HEK293 (cell line): ENCODE data around the gene EDAR.
A peak's percentile ranks its signal among the peaks of the same experiment; 100 is the strongest.

Source experiments
- CTCF ChIA-PET: fragments of 350-600 bp; formaldehyde crosslinking; extraction: SDS; loops from one replicate; lab custom pipeline; 2021; ENCODE audit warnings: antibody characterized with exemption; lab: Yijun Ruan, JAX
- POLR2A ChIA-PET: fragments of 300-600 bp; formaldehyde crosslinking; extraction: SDS; loops from one replicate; lab custom pipeline; 2020; ENCODE audit warnings: antibody characterized with exemption, inconsistent platforms; lab: Yijun Ruan, JAX
- H3K27ac ChIP-seq: fragments of 200-500 bp; sonication (Bioruptor generic); 2 replicates; pipeline ENCODE4 v1.5.1; 2014; ENCODE audit warnings: low read depth, low read length, control low read depth, inconsistent platforms; ENCODE audit errors: extremely low read depth
- H3K36me3 ChIP-seq, 2 experiments: fragments of 200-500 bp in 1 of 2; sonication (Bioruptor generic) in 1 of 2; 1 replicate in 1 of 2; 2 replicates in 1 of 2; pipeline ENCODE4 v1.5.1; 2014 to 2017; ENCODE audit warnings: inconsistent platforms in 2 of 2, low read length in 2 of 2; ENCODE audit not compliant: control insufficient read depth in 2 of 2, insufficient read depth in 1 of 2
- H3K4me1 ChIP-seq: fragments of 200-500 bp; sonication (Bioruptor generic); 2 replicates; pipeline ENCODE4 v1.5.1; 2014; ENCODE audit warnings: mild to moderate bottlenecking, low read length, inconsistent platforms; ENCODE audit not compliant: control insufficient read depth, insufficient read depth
- H3K4me3 ChIP-seq: 2 replicates; pipeline ENCODE4 v1.5.1; 2011; ENCODE audit warnings: low read depth, mild to moderate bottlenecking, control low read depth, low read length, moderate library complexity
- H3K9me3 ChIP-seq: fragments of 200-500 bp; sonication (Bioruptor generic); 2 replicates; pipeline ENCODE4 v1.5.1; 2014; ENCODE audit warnings: low read depth, low read length, inconsistent platforms; ENCODE audit not compliant: control insufficient read depth, insufficient read depth
- BCL11A ChIP-seq: fragments of 450-650 bp; formaldehyde crosslinking; IDR thresholded peaks from 2 replicates; pipeline ENCODE4 v1.5.1; 2016; ENCODE audit warnings: low read depth, missing biosample characterization, missing genetic modification characterization
- BCL11B ChIP-seq: fragments of 450-650 bp; formaldehyde crosslinking; IDR thresholded peaks from 2 replicates; pipeline ENCODE4 v1.5.1; 2016; ENCODE audit warnings: low read depth, missing biosample characterization, missing genetic modification characterization
- HOXD13 ChIP-seq: sonication (generic); formaldehyde crosslinking; IDR thresholded peaks from 2 replicates; pipeline ENCODE4 v1.8.0; 2022; ENCODE audit warnings: missing genetic modification reagents, borderline replicate concordance
- IKZF3 ChIP-seq: fragments of 450-650 bp; IDR thresholded peaks from 2 replicates; pipeline ENCODE4 v1.5.0; 2018; ENCODE audit warnings: missing biosample characterization, mild to moderate bottlenecking, missing genetic modification characterization, moderate library complexity
- KLF1 ChIP-seq: fragments of 450-650 bp; formaldehyde crosslinking; IDR thresholded peaks from 2 replicates; pipeline ENCODE4 v1.5.1; 2016; ENCODE audit warnings: missing biosample characterization, missing genetic modification characterization
- MYNN ChIP-seq: fragments of 450-650 bp; formaldehyde crosslinking; IDR thresholded peaks from 2 replicates; pipeline ENCODE4 v1.5.1; 2016; ENCODE audit warnings: missing biosample characterization, missing genetic modification characterization, borderline replicate concordance
- RBAK ChIP-seq: fragments of 450-650 bp; formaldehyde crosslinking; IDR thresholded peaks from 2 replicates; pipeline ENCODE4 v1.5.1; 2016; ENCODE audit warnings: missing biosample characterization, missing genetic modification characterization
- SP7 ChIP-seq: fragments of 450-650 bp; formaldehyde crosslinking; IDR thresholded peaks from 2 replicates; pipeline ENCODE4 v1.5.1; 2016; ENCODE audit warnings: missing biosample characterization, missing genetic modification characterization
- YY2 ChIP-seq: fragments of 450-650 bp; formaldehyde crosslinking; IDR thresholded peaks from 2 replicates; pipeline ENCODE4 v1.5.1; 2016; ENCODE audit warnings: missing biosample characterization, missing genetic modification characterization
- ZBTB48 ChIP-seq: fragments of 450-650 bp; formaldehyde crosslinking; IDR thresholded peaks from 2 replicates; pipeline ENCODE4 v1.5.1; 2016; ENCODE audit warnings: missing biosample characterization, missing genetic modification characterization
- ZNF175 ChIP-seq: fragments of 450-650 bp; formaldehyde crosslinking; IDR thresholded peaks from 2 replicates; pipeline ENCODE4 v1.5.1; 2016; ENCODE audit warnings: missing biosample characterization, missing genetic modification characterization
- ZNF37A ChIP-seq: fragments of 450-650 bp; IDR thresholded peaks from 2 replicates; pipeline ENCODE4 v1.5.1; 2018; ENCODE audit warnings: missing biosample characterization, missing genetic modification characterization
- ZNF404 ChIP-seq: fragments of 450-650 bp; formaldehyde crosslinking; IDR thresholded peaks from 2 replicates; pipeline ENCODE4 v1.5.1; 2017; ENCODE audit warnings: missing biosample characterization, missing genetic modification characterization
- ZNF426 ChIP-seq: fragments of 450-650 bp; formaldehyde crosslinking; IDR thresholded peaks from 2 replicates; pipeline ENCODE4 v1.5.1; 2017; ENCODE audit warnings: missing biosample characterization, missing genetic modification characterization, mild to moderate bottlenecking, inconsistent platforms, moderate library complexity
- ZNF530 ChIP-seq: fragments of 450-650 bp; formaldehyde crosslinking; IDR thresholded peaks from 2 replicates; pipeline ENCODE4 v1.5.1; 2016; ENCODE audit warnings: low read depth, missing biosample characterization, missing genetic modification characterization
- ZNF561 ChIP-seq: fragments of 450-650 bp; IDR thresholded peaks from 2 replicates; pipeline ENCODE4 v1.5.1; 2018; ENCODE audit warnings: missing biosample characterization, missing genetic modification characterization, borderline replicate concordance
- ZNF660 ChIP-seq: fragments of 450-650 bp; IDR thresholded peaks from 2 replicates; pipeline ENCODE4 v1.5.1; 2018; ENCODE audit warnings: missing biosample characterization, mild to moderate bottlenecking, missing genetic modification characterization
- TF ChIP-seq, protein P1 (sequence below): fragments of 450-650 bp; formaldehyde crosslinking; IDR thresholded peaks from 2 replicates; pipeline ENCODE4 v1.5.1; 2016; ENCODE audit warnings: missing biosample characterization, missing genetic modification characterization
- TF ChIP-seq, protein P2 (sequence below): fragments of 450-650 bp; formaldehyde crosslinking; IDR thresholded peaks from 2 replicates; pipeline ENCODE4 v1.5.1; 2016; ENCODE audit warnings: missing biosample characterization, missing genetic modification characterization
- TF ChIP-seq, protein P3 (sequence below): fragments of 450-650 bp; formaldehyde crosslinking; IDR thresholded peaks from 2 replicates; pipeline ENCODE4 v1.5.1; 2016; ENCODE audit warnings: missing biosample characterization, missing genetic modification characterization
- TF ChIP-seq, protein P4 (sequence below): fragments of 450-650 bp; formaldehyde crosslinking; IDR thresholded peaks from 2 replicates; pipeline ENCODE4; 2016; ENCODE audit warnings: missing biosample characterization, missing genetic modification characterization
- TF ChIP-seq, protein P5 (sequence below): fragments of 450-650 bp; formaldehyde crosslinking; IDR thresholded peaks from 2 replicates; pipeline ENCODE4 v1.5.1; 2017; ENCODE audit warnings: missing biosample characterization, missing genetic modification characterization

The EDAR gene

DNA sequence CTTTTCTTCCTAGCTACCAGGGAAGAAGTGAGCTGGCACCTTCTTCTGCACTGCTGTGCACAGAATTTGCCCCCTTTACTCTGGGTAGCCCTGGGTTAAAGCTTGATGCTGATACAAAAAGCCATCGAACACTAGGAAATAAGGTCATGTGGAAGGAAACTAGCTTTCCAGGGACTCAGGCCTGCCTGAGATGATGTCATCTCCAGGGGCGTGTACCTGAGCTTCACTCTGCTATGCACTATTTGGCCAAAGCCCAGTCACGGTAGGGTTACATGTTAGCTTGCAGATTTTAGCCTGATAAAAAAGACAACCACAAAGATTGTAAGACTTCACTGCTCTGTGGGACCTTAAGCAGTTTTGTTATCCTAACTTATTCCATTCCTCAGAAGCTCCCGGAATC, 20.4 kb downstream of the EDAR start (continued):
- 0 out of 2 replicates have a peak, but pooled peaks have one; percentile 50 for TF ChIP-seq ZNF660
- no peak for TF ChIP-seq ZNF175
- peak; percentile 28; the same call in 1 of the 2 replicates for TF ChIP-seq KLF1 (tag by site-specific recombination)
- TF ChIP-seq, protein P1, sequence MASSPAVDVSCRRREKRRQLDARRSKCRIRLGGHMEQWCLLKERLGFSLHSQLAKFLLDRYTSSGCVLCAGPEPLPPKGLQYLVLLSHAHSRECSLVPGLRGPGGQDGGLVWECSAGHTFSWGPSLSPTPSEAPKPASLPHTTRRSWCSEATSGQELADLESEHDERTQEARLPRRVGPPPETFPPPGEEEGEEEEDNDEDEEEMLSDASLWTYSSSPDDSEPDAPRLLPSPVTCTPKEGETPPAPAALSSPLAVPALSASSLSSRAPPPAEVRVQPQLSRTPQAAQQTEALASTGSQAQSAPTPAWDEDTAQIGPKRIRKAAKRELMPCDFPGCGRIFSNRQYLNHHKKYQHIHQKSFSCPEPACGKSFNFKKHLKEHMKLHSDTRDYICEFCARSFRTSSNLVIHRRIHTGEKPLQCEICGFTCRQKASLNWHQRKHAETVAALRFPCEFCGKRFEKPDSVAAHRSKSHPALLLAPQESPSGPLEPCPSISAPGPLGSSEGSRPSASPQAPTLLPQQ (tag by site-specific recombination): no peak
- TF ChIP-seq HOXD13 (CRISPR knock-in tag): no peak
- TF ChIP-seq YY2 (tag by site-specific recombination): no peak
- no peak for TF ChIP-seq ZNF404 (tag by site-specific recombination)

DNA sequence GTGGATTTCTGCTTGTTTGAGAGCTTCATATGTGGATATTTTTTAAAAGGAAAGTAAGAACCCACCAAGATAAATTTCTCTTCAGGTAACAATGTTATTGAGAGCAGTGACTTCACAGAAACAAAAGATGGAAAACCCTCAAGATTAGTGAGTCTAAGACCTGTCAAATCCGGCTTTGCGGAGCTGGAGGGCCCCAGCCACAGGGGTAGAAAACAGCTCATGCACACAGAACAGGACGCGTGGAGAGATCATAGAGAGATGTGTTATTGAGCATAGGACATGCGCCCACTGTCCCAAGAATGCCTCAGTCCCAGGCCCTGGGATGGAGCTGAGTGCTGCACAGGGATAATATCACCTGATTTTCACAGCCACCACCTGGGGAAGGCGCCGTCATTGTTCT, 21.3 kb downstream of the EDAR start:
- no peak overlapping the region for H3K27ac ChIP-seq
- POLR2A ChIA-PET: no interaction called here
- no peak overlapping the region for H3K4me3 ChIP-seq
- H3K9me3 ChIP-seq: no peaks in the 10 kb centered on the region
- H3K36me3 ChIP-seq: no peaks in the 10 kb centered on the region
- TF ChIP-seq ZBTB48 (tag by site-specific recombination) (no peak), MYNN (tag by site-specific recombination) (no peak), ZNF426 (tag by site-specific recombination) (no peak), ZNF530 (tag by site-specific recombination) (no peak), ZNF37A (tag by site-specific recombination) (no peak), RBAK (tag by site-specific recombination) (no peak), BCL11B (tag by site-specific recombination) (no peak), BCL11A (tag by site-specific recombination) (no peak)
- TF ChIP-seq, protein P2, sequence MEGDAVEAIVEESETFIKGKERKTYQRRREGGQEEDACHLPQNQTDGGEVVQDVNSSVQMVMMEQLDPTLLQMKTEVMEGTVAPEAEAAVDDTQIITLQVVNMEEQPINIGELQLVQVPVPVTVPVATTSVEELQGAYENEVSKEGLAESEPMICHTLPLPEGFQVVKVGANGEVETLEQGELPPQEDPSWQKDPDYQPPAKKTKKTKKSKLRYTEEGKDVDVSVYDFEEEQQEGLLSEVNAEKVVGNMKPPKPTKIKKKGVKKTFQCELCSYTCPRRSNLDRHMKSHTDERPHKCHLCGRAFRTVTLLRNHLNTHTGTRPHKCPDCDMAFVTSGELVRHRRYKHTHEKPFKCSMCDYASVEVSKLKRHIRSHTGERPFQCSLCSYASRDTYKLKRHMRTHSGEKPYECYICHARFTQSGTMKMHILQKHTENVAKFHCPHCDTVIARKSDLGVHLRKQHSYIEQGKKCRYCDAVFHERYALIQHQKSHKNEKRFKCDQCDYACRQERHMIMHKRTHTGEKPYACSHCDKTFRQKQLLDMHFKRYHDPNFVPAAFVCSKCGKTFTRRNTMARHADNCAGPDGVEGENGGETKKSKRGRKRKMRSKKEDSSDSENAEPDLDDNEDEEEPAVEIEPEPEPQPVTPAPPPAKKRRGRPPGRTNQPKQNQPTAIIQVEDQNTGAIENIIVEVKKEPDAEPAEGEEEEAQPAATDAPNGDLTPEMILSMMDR (tag by site-specific recombination): no peak
- TF ChIP-seq, protein P3, sequence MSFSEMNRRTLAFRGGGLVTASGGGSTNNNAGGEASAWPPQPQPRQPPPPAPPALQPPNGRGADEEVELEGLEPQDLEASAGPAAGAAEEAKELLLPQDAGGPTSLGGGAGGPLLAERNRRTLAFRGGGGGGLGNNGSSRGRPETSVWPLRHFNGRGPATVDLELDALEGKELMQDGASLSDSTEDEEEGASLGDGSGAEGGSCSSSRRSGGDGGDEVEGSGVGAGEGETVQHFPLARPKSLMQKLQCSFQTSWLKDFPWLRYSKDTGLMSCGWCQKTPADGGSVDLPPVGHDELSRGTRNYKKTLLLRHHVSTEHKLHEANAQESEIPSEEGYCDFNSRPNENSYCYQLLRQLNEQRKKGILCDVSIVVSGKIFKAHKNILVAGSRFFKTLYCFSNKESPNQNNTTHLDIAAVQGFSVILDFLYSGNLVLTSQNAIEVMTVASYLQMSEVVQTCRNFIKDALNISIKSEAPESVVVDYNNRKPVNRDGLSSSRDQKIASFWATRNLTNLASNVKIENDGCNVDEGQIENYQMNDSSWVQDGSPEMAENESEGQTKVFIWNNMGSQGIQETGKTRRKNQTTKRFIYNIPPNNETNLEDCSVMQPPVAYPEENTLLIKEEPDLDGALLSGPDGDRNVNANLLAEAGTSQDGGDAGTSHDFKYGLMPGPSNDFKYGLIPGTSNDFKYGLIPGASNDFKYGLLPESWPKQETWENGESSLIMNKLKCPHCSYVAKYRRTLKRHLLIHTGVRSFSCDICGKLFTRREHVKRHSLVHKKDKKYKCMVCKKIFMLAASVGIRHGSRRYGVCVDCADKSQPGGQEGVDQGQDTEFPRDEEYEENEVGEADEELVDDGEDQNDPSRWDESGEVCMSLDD: no peak
- CTCF ChIA-PET: interaction anchor here (0.7 to 1.4 kb wide), 2 partner anchors 35 to 39 kb away, joined by 3 to 7 read pairs; no protein-coding TSS in a partner anchor
- H3K4me1 ChIP-seq: peaks cover 11% of the 10 kb centered on the region

DNA sequence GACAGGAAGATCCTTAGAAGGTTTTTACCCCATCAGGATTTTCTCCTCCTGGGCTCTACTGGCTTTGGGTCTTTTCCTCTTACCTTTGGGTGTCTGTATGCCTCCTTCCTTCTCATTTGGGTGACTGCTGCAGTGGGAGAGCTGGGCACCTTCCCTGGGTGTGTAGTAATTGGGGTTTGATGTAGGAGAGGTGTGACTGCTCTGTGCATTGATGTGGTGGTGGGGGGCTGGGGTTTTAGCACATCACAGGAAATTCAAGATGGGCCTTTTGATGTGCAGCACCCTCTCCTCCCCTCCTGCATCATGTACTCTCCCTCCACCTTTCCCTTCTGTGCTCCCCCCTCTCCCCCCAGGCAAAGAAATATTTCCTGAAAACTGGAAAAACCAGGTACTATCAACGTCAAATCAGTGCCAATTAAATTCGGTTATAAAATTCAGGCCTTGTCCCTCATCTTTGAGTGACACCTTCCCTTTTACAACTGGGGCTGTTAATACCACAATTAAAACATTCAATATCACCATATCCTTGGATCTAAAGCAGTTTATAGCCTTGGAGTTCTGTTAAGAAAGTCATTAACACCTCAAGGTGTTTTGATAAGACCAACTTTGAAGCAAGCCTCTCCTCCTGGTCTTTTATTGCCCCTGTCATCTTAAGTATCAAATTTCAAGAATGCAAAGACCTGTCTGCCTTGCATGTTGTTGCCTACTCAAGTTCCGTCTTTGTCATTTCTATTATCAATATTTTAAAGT, 23.3 kb downstream of the EDAR start:
- no peak overlapping the region for H3K27ac ChIP-seq
- no peaks in the 10 kb centered on the region for H3K9me3 ChIP-seq
- ChIA-PET POLR2A (interaction anchor here (0.7 kb wide), 1 partner anchor 14 kb away, joined by 3 read pairs; no protein-coding TSS in a partner anchor), CTCF (interaction anchor here (0.6 kb wide), 1 partner anchor 19 kb away, joined by 7 read pairs; no protein-coding TSS in a partner anchor)
- no peak overlapping the region for H3K4me3 ChIP-seq
- H3K36me3 ChIP-seq: no peaks in the 10 kb centered on the region
- H3K4me1 ChIP-seq: peaks cover 11% of the 10 kb centered on the region
- TF ChIP-seq, protein P4, sequence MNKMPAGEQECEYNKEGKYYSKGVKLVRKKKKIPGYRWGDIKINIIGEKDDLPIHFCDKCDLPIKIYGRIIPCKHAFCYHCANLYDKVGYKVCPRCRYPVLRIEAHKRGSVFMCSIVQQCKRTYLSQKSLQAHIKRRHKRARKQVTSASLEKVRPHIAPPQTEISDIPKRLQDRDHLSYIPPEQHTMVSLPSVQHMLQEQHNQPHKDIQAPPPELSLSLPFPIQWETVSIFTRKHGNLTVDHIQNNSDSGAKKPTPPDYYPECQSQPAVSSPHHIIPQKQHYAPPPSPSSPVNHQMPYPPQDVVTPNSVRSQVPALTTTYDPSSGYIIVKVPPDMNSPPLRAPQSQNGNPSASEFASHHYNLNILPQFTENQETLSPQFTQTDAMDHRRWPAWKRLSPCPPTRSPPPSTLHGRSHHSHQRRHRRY (tag by site-specific recombination): no peak
- TF ChIP-seq, protein P5, sequence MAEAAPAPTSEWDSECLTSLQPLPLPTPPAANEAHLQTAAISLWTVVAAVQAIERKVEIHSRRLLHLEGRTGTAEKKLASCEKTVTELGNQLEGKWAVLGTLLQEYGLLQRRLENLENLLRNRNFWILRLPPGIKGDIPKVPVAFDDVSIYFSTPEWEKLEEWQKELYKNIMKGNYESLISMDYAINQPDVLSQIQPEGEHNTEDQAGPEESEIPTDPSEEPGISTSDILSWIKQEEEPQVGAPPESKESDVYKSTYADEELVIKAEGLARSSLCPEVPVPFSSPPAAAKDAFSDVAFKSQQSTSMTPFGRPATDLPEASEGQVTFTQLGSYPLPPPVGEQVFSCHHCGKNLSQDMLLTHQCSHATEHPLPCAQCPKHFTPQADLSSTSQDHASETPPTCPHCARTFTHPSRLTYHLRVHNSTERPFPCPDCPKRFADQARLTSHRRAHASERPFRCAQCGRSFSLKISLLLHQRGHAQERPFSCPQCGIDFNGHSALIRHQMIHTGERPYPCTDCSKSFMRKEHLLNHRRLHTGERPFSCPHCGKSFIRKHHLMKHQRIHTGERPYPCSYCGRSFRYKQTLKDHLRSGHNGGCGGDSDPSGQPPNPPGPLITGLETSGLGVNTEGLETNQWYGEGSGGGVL: peak; percentile 51
- TF ChIP-seq ZNF561 (tag by site-specific recombination): 0 out of 2 replicates have a peak, but pooled peaks have one; percentile 39
- 0 out of 2 replicates have a peak, but pooled peaks have one; percentile 28 for TF ChIP-seq SP7 (tag by site-specific recombination)
- peak; percentile 51; the same call in 1 of the 2 replicates for TF ChIP-seq IKZF3 (tag by site-specific recombination)
